GM18951 (cell line): ENCODE results near the gene KCNG2.

Experiments
- POLR2A ChIP-seq: IDR thresholded peaks from 4 replicates; pipeline ENCODE4 v1.6.1; 2011; ENCODE audit warnings: mild to moderate bottlenecking; ENCODE audit not compliant: insufficient read length, insufficient read depth; ENCODE audit errors: extremely low read depth
- in situ Hi-C: fragments of 300-500 bp; cut with MboI; formaldehyde crosslinking; loops from one replicate; pipeline ENCODE4 v1.12.0; 2022; ENCODE audit warnings: low sequenced_read_pairs, mixed read lengths, inconsistent platforms; ENCODE audit not compliant: unreplicated experiment

Gene KCNG2

GRCh38 chr18:79772865-79773696 lies 24.7 kb upstream of the KCNG2 start:
- in situ Hi-C loops = no loop called here
- TF ChIP-seq POLR2A = no peak

GRCh38 chr18:79774111-79774510 lies 23.6 kb upstream of the KCNG2 start:
- in situ Hi-C loops = no loop called here

GRCh38 chr18:79775441-79776221 lies 22.1 kb upstream of the KCNG2 start:
- TF ChIP-seq POLR2A = no peak
- in situ Hi-C loops = no loop called here

More at GRCh38 chr18:79774111-79774510, 23.6 kb upstream of the KCNG2 start:
- no peak for TF ChIP-seq POLR2A

- in situ Hi-C loops = no loop called here
- no peak for TF ChIP-seq POLR2A
These were observed 21.1 kb upstream of the KCNG2 start for GRCh38 chr18:79776674-79777073.

- no peak for TF ChIP-seq POLR2A
- in situ Hi-C loops = no loop called here
These were observed 19.4 kb upstream of the KCNG2 start for GRCh38 chr18:79778291-79778791.

GRCh38 chr18:79779021-79779699 lies 18.6 kb upstream of the KCNG2 start:
- in situ Hi-C loops = no loop called here
- no peak for TF ChIP-seq POLR2A

GRCh38 chr18:79779700-79780190 lies 18.0 kb upstream of the KCNG2 start:
- TF ChIP-seq POLR2A = no peak
- in situ Hi-C loops = no loop called here

GRCh38 chr18:79780547-79780946 lies 17.2 kb upstream of the KCNG2 start:
- no peak for TF ChIP-seq POLR2A
- in situ Hi-C loops = no loop called here

GRCh38 chr18:79781331-79781941 lies 16.3 kb upstream of the KCNG2 start:
- in situ Hi-C loops = no loop called here
- TF ChIP-seq POLR2A = no peak

- TF ChIP-seq POLR2A = no peak
- in situ Hi-C loops = no loop called here
These were observed 15.0 kb upstream of the KCNG2 start for GRCh38 chr18:79782566-79783308.

GRCh38 chr18:79784071-79784913 lies 13.4 kb upstream of the KCNG2 start:
- in situ Hi-C loops = no loop called here
- TF ChIP-seq POLR2A = no peak

GRCh38 chr18:79784965-79785770 lies 12.6 kb upstream of the KCNG2 start:
- in situ Hi-C loops = no loop called here
- no peak for TF ChIP-seq POLR2A
